Tibial nerve (tissue), 4 donors: ENCODE measurements around the gene FHL1. TPM values are rescaled to one million over a fixed set of nuclear protein-coding genes. Genes with fewer than 3 reads are reported as not detected.

Experiments
- DNase-seq, 2 donors: peaks; one replicate each; pipeline ENCODE4 v3.0.0-alpha.2; 2019; ENCODE audit warnings: low spot score in 2 of 2
- H3K27ac ChIP-seq, 4 donors: fragments of 200-600 bp; sonication (generic) in 3 of 4; one replicate each; pipeline ENCODE4 v1.5.1; 2017 to 2019; ENCODE audit warnings: mild to moderate bottlenecking in 1 of 4
- H3K27me3 ChIP-seq, 2 donors: fragments of 200-600 bp; sonication (generic) in 1 of 2; one replicate each; pipeline versions ENCODE4 v1.5.1 to v1.6.0; 2017 to 2019
- H3K36me3 ChIP-seq, 3 donors: fragments of 200-600 bp; sonication (generic); one replicate each; pipeline ENCODE4 v1.5.1; 2018 to 2019
- H3K4me1 ChIP-seq, 4 donors: fragments of 200-600 bp; sonication (generic) in 3 of 4; one replicate each; pipeline ENCODE4 v1.5.1; 2017 to 2019
- H3K4me3 ChIP-seq, 4 donors: fragments of 200-600 bp; sonication (generic) in 3 of 4; one replicate each; pipeline ENCODE4 v1.5.1; 2017 to 2019; ENCODE audit warnings: mild to moderate bottlenecking in 1 of 4, moderate library complexity in 1 of 4
- H3K9me3 ChIP-seq, 4 donors: fragments of 200-600 bp; sonication (generic) in 3 of 4; one replicate each; pipeline ENCODE4 v1.5.1; 2017 to 2019
- CTCF ChIP-seq, 5 experiments: fragments of 200-600 bp in 3 of 5; fragments of 450-650 bp in 2 of 5; sonication (generic) in 3 of 5; IDR thresholded peaks; one replicate each; pipeline ENCODE4 v1.5.1; 2016 to 2019; ENCODE audit warnings: antibody characterized with exemption in 5 of 5, mild to moderate bottlenecking in 3 of 5, moderate library complexity in 2 of 5
- EP300 ChIP-seq, 2 donors: sonication (generic); formaldehyde crosslinking; IDR thresholded peaks; one replicate each; pipeline ENCODE4 v1.6.1; 2017; ENCODE audit warnings: antibody characterized with exemption in 2 of 2, mild to moderate bottlenecking in 1 of 2
- POLR2A ChIP-seq, 2 donors: fragments of 450-650 bp; IDR thresholded peaks; one replicate each; pipeline ENCODE4 v1.6.1; 2017; ENCODE audit warnings: antibody characterized with exemption in 2 of 2, mild to moderate bottlenecking in 2 of 2, moderate library complexity in 2 of 2
- WGBS, 2 donors: methylation state at CpG; one replicate each; pipeline ENCODE4 v1.1.5; 2018; 5-methylcytosine and 5-hydroxymethylcytosine counted together
- total RNA-seq, 4 donors: library from RNA; depleted of rRNA; stranded (reverse); fragments of >200 nt; gene quantifications; one replicate each; pipeline ENCODE4 v1.1.0, GENCODE V29; 2016

FHL1 gene
- total RNA-seq, 4 donors from 2014 or later, result 246 to 749 (median 333) TPM

GRCh38 chrX:136185401-136186022, 38.2 kb downstream of the FHL1 start:
- WGBS, 2 donors, result 18 to 24% methylated on average over 8 of the region's 8 CpGs
- H3K9me3 ChIP-seq, result no peaks in the 10 kb centered on the region
- no peak for DNase-seq
- peaks cover 0 to 5% of the 10 kb centered on the region in 2 donors for H3K27me3 ChIP-seq
- peaks cover 0 to 25% (median 5%) of the 10 kb centered on the region in 4 donors for H3K4me1 ChIP-seq
- H3K4me3 ChIP-seq, result no peak overlapping the region
- H3K36me3 ChIP-seq, result no peaks in the 10 kb centered on the region
- H3K27ac ChIP-seq, result peak overlapping the region in 1 of 4 donors; percentile 37
- TF ChIP-seq CTCF (IDR thresholded peaks at IDR 0.05), result no peak
- no peak for TF ChIP-seq POLR2A (IDR thresholded peaks at IDR 0.05)
- TF ChIP-seq EP300 (IDR thresholded peaks at IDR 0.05), result no peak

- Histone ChIP-seq H3K9me3 (no peaks in the 10 kb centered on the region), H3K36me3 (no peaks in the 10 kb centered on the region), H3K27ac (no peak overlapping the region), H3K27me3 (peaks cover 0 to 5% of the 10 kb centered on the region in 2 donors), H3K4me1 (peaks cover 0 to 30% (median 5%) of the 10 kb centered on the region in 4 donors), H3K4me3 (no peak overlapping the region)
- 18 to 34% methylated on average over 3 of the region's 3 CpGs for WGBS, 2 donors
- DNase-seq, result no peak
- TF ChIP-seq POLR2A (IDR thresholded peaks at IDR 0.05) (no peak), EP300 (IDR thresholded peaks at IDR 0.05) (no peak), CTCF (IDR thresholded peaks at IDR 0.05) (no peak)
Observed at GRCh38 chrX:136186023-136186413, 38.7 kb downstream of the FHL1 start.

- Histone ChIP-seq H3K4me1 (peaks cover 0 to 45% (median 7%) of the 10 kb centered on the region in 4 donors), H3K9me3 (no peaks in the 10 kb centered on the region), H3K36me3 (no peaks in the 10 kb centered on the region), H3K27ac (no peak overlapping the region), H3K27me3 (peaks cover 0 to 9% of the 10 kb centered on the region in 2 donors), H3K4me3 (no peak overlapping the region)
- DNase-seq, result no peak
- 68 to 78% methylated on average over 2 of the region's 2 CpGs for WGBS, 2 donors
- no peak for TF ChIP-seq POLR2A (IDR thresholded peaks at IDR 0.05)
- no peak for TF ChIP-seq CTCF (IDR thresholded peaks at IDR 0.05)
- TF ChIP-seq EP300 (IDR thresholded peaks at IDR 0.05), result no peak
Observed at GRCh38 chrX:136189222-136189621, 41.9 kb downstream of the FHL1 start.

GRCh38 chrX:136190038-136190713, 42.8 kb downstream of the FHL1 start:
- Histone ChIP-seq H3K27ac (no peak overlapping the region), H3K9me3 (no peaks in the 10 kb centered on the region), H3K27me3 (peaks cover 0 to 9% of the 10 kb centered on the region in 2 donors), H3K4me3 (no peak overlapping the region), H3K36me3 (no peaks in the 10 kb centered on the region), H3K4me1 (peaks cover 0 to 44% (median 5%) of the 10 kb centered on the region in 4 donors)
- no peak for DNase-seq
- TF ChIP-seq CTCF (IDR thresholded peaks at IDR 0.05) (no peak), POLR2A (IDR thresholded peaks at IDR 0.05) (no peak), EP300 (IDR thresholded peaks at IDR 0.05) (no peak)
- WGBS, 2 donors, result 86 to 89% methylated on average over 10 of the region's 10 CpGs

GRCh38 chrX:136191171-136191570, 43.8 kb downstream of the FHL1 start:
- TF ChIP-seq CTCF (IDR thresholded peaks at IDR 0.05) (no peak), EP300 (IDR thresholded peaks at IDR 0.05) (peak in 1 of 2 donors; percentile 35)
- Histone ChIP-seq H3K27ac (peak overlapping the region in 1 of 4 donors; percentile 24), H3K4me1 (peaks cover 0 to 41% (median 2%) of the 10 kb centered on the region in 4 donors), H3K27me3 (peaks cover 0 to 5% of the 10 kb centered on the region in 2 donors), H3K9me3 (no peaks in the 10 kb centered on the region), H3K4me3 (no peak overlapping the region), H3K36me3 (no peaks in the 10 kb centered on the region)
- DNase-seq, result no peak
- WGBS, 2 donors, result 74 to 77% methylated on average over 6 of the region's 6 CpGs
